ENCODE data around the gene NEUROG3. TPM values are rescaled to one million over a fixed set of nuclear protein-coding genes. Genes with fewer than 3 reads are reported as not detected.

Gene NEUROG3
- total RNA-seq (2021; ENCODE audit: unreplicated experiment) (not detected), Bru-seq, nascent RNA (percentile 15 among the genes with signal in this experiment), BruChase-seq, experiment 1, labeled RNA remaining after a 2-hour chase (not detected), BruChase-seq, experiment 2, labeled RNA remaining after a 6-hour chase (not detected)
- not detected for polyA plus RNA-seq (2012; ENCODE audit: insufficient read length)
- long read RNA-seq, result 0 reads

GRCh38 chr10:69573056-69573806 lies at the start of gene NEUROG3:
Gene NEUROG3, minus strand, starts transcription at chr10:69573422. Its CDS starts 379 bp downstream, at chr10:69573043.
- intact Hi-C loops (cut with micrococcal nuclease; ENCODE audit: unreplicated experiment), result no loop called here
- POLR2A ChIA-PET, result interaction anchor here (0.6 kb wide), 1 partner anchor 16 kb away, joined by 10 read pairs; no protein-coding TSS in a partner anchor
- Histone ChIP-seq H3K27me3 (ENCODE audit: control insufficient read depth, insufficient read depth, low read length) (peaks cover 89% of the 10 kb centered on the region), H3K4me3 (ENCODE audit: low read depth in 2 of 2, low read length in 2 of 2) (peak within 1 kb of the TSS; percentile 25 to 51), H3K27ac (ENCODE audit: low read length) (no peak within 1 kb of the TSS), H3K36me3 (ENCODE audit: control insufficient read depth, insufficient read depth, low read length) (no peaks in the 10 kb centered on the region), H3K4me1 (ENCODE audit: control insufficient read depth, insufficient read depth, low read length) (peaks cover 25% of the 10 kb centered on the region), H3K9me3 (ENCODE audit: control insufficient read depth, insufficient read depth, low read depth, low read length) (no peaks in the 10 kb centered on the region)
- DNase-seq (ENCODE audit: low read depth, low spot score) (no peak), ATAC-seq (no peak)
- in situ Hi-C loops (cut with HindIII; ENCODE audit: low pct_unique_long_range_greater_than_20kb, low sequenced_read_pairs), result no loop called here
- no TSS peak for BruUV-seq (replicated peaks)
- CTCF ChIA-PET, result interaction anchor here (1.0 kb wide), 1 partner anchor 165 kb away, joined by 4 read pairs; no protein-coding TSS in a partner anchor
- TF ChIP-seq POLR2AphosphoS5 (IDR thresholded peaks at IDR 0.05; ENCODE audit: low read depth, low read length), result no peak
- TF ChIP-seq REST (IDR thresholded peaks at IDR 0.05; ENCODE audit: insufficient read depth in 1 of 2, low read depth in 2 of 2, low read length in 1 of 2), result no peak
- TF ChIP-seq CTCF (IDR thresholded peaks at IDR 0.05), result no peak
- no peak for TF ChIP-seq TCF7L2 (IDR thresholded peaks at IDR 0.05; ENCODE audit: low read depth, low read length)
- TF ChIP-seq SIN3A (IDR thresholded peaks at IDR 0.05; ENCODE audit: borderline replicate concordance, insufficient read depth, low read depth, low read length), result no peak

GRCh38 chr10:69620625-69621024 lies 47.4 kb upstream of the NEUROG3 start:
- intact Hi-C loops (cut with micrococcal nuclease; ENCODE audit: unreplicated experiment) (no loop called here), in situ Hi-C loops (cut with HindIII; ENCODE audit: low pct_unique_long_range_greater_than_20kb, low sequenced_read_pairs) (no loop called here)
- H3K27ac ChIP-seq (ENCODE audit: low read length), result no peak overlapping the region
- no peak for DNase-seq (ENCODE audit: low read depth, low spot score)
- H3K27me3 ChIP-seq (ENCODE audit: control insufficient read depth, insufficient read depth, low read length), result peaks cover 7% of the 10 kb centered on the region; the same call in 1 of the 2 replicates
- ATAC-seq, result no peak
- H3K4me1 ChIP-seq (ENCODE audit: control insufficient read depth, insufficient read depth, low read length), result no peaks in the 10 kb centered on the region
- POLR2A ChIA-PET, result no interaction called here
- no peaks in the 10 kb centered on the region for H3K36me3 ChIP-seq (ENCODE audit: control insufficient read depth, insufficient read depth, low read length)
- H3K9me3 ChIP-seq (ENCODE audit: control insufficient read depth, insufficient read depth, low read depth, low read length), result peaks cover 4% of the 10 kb centered on the region; the same call in 1 of the 2 replicates
- CTCF ChIA-PET, result no interaction called here
- no TSS peak for BruUV-seq (replicated peaks)
- no peak overlapping the region for H3K4me3 ChIP-seq (ENCODE audit: low read depth in 2 of 2, low read length in 2 of 2)
- TF ChIP-seq TCF7L2 (IDR thresholded peaks at IDR 0.05; ENCODE audit: low read depth, low read length), result no peak
- TF ChIP-seq REST (IDR thresholded peaks at IDR 0.05; ENCODE audit: insufficient read depth in 1 of 2, low read depth in 2 of 2, low read length in 1 of 2), result no peak
- no peak for TF ChIP-seq SIN3A (IDR thresholded peaks at IDR 0.05; ENCODE audit: borderline replicate concordance, insufficient read depth, low read depth, low read length)
- TF ChIP-seq CTCF (IDR thresholded peaks at IDR 0.05), result no peak
- no peak for TF ChIP-seq POLR2AphosphoS5 (IDR thresholded peaks at IDR 0.05; ENCODE audit: low read depth, low read length)

All from Panc1 (cell line).